Vagina (tissue), 2 donors: ENCODE results near the gene SLC39A11.

Experiments used
- CTCF ChIP-seq, 3 experiments: fragments of 450-650 bp in 2 of 3; fragments of 200-600 bp in 1 of 3; sonication (generic) in 1 of 3; IDR thresholded peaks; one replicate each; pipeline ENCODE4 v1.5.1; 2017 to 2019; ENCODE audit warnings: antibody characterized with exemption in 3 of 3, mild to moderate bottlenecking in 2 of 3, moderate library complexity in 2 of 3
- POLR2AphosphoS5 ChIP-seq, 2 donors: sonication (generic); formaldehyde crosslinking; IDR thresholded peaks; one replicate each; pipeline ENCODE4 v1.9.0; 2017; ENCODE audit warnings: antibody characterized with exemption in 2 of 2, mild to moderate bottlenecking in 2 of 2, low read depth in 1 of 2; ENCODE audit not compliant: insufficient read depth in 1 of 2

GRCh38 chr17:73013301-73013700 is 79.2 kb downstream of the SLC39A11 start:
- TF ChIP-seq CTCF (IDR thresholded peaks at IDR 0.05) (no peak), POLR2AphosphoS5 (IDR thresholded peaks at IDR 0.05; ENCODE audit: insufficient read depth in 1 of 2, low read depth in 1 of 2) (no peak)
